NCI-H1930 (cell line): ENCODE data around the gene DNAH11.

Experiments used
- DNase-seq, 2 experiments: peaks; one replicate each; lab custom pipeline; 2025; lab: John Stamatoyannopoulos, UW

The DNAH11 gene

DNA sequence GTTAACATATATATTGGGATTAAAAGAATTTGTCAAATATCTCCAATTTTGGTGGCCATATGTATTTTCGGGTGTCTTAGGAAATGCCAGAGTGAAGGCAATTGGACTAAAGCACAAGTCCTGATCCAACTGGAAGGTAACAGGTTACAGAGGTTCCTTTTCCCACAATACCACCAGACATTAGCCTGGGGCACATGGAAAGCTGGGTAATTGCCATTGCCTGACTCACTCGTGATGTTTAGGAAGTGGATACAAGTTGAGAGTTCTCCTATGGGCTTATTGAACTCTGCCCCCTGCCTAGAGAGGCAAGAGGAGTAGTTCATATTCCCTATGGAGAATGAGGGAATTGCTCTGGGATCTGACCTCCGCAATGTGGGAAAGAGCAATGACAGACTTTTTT lies 5.7 kb downstream of the DNAH11 start:
- DNase-seq: no peak

DNA sequence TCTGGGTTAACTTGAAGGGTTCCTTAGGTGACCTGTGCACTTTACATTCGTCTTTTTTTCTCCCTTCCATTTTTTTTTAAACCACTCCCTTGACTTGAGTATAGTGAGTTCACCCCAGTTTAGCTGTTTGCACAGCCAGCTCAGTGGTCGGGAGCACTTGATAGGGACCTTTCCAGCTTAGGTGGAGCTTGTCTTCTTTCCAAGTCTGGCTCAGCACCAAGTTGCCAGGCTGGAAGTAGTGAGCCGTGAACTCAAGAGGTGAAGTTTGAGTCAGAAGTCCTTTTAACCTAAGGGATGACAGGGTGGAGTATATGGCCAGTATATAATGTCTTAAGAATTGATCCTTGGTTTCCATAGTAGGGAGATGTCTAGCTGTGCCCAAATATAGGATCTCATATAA lies 7.2 kb downstream of the DNAH11 start:
- no peak for DNase-seq

DNA sequence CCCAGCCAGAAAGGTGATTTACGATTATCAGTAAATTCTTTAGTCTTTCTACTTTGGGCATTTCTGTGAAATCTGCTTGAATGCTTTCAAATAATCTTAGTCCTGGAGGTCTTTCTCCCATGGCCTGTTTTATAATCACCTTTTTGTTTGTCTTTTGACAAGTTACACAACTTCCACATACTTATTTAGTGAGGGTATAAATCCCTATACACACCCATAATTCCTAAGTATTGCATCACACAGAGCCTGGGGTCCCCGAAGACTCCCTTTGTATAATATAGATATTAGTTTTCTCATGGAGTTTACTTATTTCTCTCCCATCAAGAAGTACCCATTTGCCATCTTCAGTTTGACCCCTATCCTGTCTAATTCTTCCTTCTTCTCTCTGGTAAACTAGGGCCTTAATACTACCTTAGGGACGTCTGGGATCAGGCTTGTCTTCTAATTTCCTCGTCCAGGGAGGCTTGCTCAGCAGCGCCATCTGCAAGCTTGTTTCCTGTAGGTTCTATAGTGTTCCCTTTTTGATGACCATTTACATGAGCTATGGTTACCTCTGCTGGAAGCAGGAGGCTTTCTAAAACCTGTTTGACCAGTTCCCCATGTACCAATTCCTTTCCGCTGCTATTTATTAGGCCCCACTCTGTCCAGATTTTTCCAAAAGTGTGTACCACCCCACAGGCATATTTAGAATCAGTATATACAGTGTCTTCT lies 8.1 kb downstream of the DNAH11 start:
- no peak for DNase-seq

DNA sequence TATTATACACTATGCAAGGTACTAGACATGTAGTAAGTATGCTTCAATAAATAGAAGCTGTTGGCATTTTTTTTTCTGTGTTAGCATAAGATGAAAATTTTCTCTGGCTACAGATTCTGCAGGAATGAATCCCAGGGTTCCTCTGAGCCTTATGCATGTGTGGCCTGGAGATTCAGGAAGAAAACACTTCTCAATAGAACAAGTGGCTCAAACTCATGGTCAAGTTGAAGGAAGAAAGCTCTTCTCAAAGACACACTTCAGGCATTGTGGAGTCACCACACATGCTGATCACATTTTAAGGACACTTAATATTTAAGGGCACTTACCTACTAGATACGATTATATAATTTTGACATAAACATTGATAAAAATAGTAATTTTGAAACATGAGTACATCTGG lies 19.5 kb downstream of the DNAH11 start:
- DNase-seq: no peak

DNA sequence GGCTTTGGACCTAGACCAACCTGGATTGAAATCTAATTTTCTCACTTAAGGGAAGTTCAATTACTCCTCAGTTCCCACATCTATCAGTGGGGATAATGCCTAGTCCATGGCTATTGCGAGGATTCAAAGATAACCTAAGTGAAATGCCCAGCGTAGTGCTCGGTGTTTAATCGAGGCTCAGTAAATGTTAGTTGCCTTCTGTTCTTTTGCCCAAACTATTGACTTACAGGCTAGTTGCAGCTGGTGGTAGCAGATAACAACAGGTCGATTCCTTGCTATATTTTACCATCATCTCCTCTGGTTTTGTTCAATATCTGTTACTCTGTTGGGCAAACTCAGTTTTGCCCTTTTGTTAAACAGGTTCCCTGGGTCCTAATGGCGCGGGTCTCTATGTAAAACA lies 22.8 kb downstream of the DNAH11 start:
- no peak for DNase-seq

DNA sequence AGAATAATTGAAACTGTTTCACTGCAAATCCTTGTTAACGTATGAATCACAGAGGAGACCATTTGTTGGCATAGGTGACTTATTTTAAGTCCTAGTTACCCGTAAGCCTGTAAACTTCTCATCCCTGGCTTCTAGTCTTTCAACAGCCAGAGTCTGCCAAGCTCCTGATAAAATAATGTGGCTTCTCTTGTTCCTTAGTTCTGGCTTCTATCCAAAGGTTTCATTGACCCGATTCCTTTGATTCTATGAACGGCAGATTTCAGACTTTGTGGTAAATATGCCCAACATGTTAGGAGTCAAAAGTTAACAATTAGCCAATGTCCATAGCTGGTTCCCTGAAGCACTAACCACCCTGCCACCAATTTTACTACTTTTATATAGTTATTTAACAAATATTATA lies 23.3 kb downstream of the DNAH11 start:
- DNase-seq: no peak

DNA sequence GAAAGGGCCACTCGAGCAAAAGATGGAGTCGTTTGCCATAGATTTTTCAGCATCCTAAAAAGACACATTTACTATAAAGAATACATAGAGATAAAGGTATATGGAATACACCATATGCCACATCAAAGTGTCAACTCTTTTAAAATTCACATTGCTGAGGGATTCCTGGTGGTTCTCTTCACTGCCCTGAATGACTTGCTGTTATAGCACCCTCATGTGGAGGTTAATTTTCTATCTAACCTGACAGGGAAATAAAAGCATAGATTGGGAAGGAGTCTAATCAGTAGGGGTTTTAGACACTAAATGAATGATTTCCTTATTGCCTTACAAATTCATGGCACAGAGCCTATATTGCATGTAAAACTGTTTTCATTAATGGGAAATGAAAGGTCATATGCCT lies 25.9 kb downstream of the DNAH11 start:
- no peak for DNase-seq

DNA sequence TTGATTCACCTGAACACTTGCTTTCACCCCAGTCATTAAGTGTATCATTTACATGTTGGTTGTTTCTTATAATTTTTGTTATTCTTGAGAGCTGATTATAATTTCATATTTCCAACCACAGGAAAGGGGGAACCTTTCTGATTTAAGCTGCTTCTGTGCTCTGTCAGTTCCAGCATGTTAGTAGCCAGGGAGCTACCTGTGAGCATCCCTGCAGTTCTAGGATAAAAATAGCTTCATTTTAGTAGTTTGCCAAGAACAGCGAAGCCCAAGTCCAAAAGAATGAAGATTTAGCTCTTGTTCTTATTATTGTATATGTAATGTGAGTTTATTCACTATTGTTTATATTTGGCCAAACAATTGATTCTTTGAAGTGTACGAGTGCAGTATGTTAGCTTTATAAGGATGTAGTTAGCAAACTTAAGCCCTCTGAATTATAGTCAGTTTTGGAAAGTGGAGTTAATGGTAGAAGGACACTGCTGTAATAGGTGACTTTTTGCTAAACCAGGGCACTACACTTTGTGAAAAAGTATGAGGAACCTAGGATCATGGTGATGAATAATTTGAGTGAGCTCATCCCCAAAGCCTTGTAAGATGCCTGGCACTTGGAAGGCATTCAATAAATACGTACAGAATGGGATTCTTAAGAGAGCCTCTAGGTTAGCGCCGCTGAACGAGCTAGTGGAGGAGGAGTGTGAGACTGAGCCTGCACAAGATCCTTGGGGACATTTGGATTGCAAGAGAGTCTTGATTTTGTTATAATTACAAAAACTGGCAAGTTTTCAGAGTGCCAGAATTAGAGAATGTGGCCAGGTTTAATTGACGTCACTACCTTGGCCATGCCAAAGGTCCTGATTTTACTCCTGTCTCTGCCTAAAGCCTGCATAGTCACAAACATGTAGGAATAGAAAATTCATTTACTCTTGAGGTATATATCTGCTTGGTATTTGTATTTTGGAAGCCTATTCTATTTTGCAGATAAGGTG lies 29.8 kb downstream of the DNAH11 start:
- DNase-seq: no peak

DNA sequence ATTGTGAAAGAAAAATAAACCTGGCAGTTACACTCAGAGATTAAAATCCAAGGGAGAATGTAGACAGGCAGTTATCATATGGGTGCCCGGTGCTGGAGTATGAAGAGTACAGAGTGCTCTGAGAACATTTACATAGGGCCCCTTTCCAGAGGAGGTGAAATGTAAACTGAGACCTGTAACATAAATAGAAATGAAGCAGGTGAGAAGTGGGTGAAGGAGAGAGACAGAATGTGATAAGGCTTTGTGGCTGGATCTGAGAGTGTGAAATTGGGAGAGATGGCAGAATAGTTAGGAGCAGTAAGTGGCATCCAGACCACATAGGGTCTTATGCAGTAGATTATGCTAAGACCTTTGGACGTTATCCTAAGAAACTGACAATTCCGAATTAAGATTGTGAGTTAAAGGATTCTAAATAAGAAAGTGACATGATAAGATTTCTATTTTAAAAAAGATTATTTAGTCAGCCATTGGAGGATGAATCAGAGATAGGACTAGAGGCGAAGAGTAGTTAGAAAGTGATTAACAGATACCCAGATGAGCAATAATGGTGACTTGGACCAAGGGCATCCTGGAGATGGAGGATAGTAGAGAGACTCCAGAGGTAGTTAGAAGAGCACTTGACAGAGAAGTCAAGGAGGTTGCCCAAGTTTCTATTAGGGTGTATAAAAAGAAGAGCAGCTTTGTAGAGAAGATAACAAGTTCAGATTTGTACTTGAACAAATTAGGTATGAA lies 36.7 kb downstream of the DNAH11 start:
- no peak for DNase-seq

DNA sequence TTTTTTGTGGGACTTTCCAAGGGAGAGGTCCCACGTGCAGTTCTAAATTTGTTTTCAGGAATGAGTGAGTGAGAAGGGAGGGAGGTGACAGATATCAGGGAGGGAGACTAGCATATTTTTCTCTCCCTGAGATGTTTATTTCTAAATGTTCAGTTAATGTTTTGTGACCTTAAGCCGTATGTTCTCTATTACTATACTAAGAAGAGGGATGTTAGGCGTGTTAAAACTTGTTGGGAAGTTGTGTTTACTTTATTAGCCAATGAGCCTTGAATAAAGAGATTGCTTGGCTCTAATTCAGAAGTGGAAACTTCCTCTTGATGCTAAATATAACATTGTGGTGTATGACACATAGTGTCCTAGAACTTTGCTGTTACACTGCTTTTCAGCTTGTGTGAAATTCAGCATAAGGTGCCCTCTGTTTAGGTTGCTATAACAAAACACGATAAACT lies 37.3 kb downstream of the DNAH11 start:
- no peak for DNase-seq

DNA sequence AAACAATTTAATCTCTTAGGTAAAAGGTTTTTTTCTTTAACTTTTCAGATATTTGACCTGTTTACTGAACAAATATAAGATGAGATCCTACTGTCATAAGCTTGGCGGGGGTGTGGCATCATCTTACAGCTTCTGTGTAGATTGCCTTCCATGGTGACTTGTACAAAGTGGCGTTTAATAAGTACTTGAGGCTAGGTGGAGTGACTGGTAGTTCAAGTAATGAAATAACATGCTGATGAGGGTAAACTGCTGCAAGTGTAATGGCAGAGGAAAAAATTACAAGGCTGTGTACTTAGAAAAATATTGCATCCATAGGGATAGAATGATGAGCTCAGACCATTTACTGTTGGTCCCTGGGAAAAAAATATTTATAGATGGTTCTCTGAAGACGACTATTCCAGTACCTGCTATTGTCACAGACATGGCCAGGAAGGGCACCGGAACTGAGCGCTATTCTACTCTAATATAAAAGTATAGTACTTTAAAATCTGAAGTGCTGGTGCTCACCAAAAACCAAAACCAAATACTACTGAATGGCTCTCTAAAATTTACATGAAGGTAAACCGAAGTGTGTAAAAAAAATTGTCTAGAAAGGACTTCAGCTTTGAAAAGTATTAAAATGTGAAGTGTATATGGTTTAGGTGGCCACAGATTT lies 42.4 kb downstream of the DNAH11 start:
- DNase-seq: no peak

DNA sequence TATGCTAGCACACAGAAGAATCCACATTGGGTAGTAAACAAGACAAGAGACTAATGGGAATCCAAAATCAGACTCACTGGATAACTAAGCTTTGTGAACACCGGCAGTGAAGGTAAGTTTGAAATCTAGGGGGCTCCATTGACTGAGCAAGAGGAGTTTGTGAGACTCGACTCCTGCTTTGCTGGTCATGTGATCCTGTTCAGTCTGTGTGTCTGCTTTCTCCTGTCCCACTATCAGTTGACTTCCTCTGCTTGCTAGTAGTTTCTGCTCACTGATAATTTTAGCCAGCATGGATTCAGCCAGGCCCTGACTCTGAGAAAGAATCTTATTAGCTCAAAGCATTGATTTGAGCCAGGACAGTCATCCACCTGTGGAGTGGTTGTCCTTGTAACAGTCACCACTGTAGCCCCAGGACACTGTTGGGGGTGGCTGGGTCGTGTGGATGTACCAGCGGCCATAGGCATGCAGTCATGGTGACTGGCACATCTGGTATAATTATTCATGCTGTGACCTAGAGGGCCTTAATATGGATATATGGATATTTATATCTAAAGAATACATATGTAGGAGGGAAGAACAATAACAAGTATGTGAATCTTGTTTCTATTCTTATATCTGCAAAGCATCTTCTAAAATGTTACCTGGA lies 44.4 kb downstream of the DNAH11 start:
- DNase-seq: no peak

DNA sequence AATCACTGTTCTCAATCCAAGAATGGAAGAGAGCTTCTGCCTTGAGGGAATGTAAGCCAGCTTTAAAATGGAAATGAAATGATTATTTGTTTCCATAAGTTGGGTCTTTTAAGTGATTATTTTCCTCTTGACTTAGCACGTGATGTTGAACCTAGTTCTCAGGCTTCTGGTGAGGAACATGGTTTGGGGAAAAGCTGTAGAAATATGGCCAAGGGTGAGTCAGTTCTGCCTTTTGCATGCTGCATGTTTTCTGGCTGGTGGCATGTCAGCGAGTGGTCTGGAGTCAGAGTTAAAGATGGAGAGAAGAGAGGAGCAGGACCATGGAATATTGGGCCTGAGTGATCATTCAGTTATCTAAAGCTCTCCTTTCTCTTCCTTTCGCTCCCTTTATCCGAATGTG lies 54.0 kb downstream of the DNAH11 start:
- DNase-seq: no peak

DNA sequence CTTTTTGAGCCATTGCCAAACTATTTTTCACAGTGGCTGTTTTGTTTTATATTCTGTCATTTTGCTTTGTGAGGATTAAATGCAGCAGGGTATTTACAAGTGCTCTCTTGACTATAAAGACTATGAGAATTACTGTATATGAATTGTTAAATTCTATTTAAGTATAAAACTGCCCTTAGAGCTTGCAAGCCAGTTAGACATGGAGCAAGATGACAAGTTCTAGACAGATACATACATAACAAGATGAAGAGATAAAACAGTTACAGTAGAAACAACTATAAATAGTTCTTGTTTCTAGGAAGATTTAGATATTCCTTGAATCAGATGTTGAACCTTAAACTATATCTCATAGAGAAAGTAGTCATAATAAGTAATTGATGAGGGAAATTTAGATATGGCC lies 60.6 kb downstream of the DNAH11 start:
- no peak for DNase-seq

DNA sequence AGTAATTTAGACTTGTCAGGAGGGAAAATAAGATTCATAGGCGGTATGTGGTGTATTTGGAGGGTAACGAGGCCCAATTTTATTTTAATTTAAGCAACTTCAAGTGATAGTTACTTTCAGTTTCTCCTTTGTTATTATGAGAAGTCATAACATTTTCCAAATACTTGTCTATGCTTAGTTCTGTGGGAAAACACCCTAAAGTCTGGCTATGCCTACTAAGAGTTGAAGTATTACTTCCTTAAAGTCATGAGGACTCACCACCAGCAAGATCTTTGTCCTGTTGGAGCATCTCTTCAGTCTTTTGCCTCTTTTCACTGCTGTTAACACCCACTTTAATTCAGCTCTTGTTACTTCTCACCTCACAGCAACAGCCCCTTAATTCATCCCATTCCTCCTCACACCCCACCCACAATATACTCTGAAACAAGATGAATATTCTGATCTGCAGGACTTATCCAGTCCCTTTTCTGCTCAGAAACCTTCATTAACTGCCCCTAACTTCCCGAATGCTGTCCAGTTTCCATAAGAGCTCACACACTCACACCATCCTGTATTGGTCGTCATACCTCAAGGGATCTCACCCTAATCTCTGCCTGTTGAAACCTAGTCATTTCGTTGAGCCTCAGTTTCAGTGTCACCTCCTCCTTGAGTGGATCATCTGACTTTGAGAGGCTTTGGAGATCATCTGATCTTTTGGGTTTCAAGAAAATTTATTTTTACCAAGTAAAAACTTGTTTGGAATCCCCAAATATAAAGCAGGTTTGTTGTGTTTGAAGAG lies 61.3 kb downstream of the DNAH11 start:
- DNase-seq: no peak

DNA sequence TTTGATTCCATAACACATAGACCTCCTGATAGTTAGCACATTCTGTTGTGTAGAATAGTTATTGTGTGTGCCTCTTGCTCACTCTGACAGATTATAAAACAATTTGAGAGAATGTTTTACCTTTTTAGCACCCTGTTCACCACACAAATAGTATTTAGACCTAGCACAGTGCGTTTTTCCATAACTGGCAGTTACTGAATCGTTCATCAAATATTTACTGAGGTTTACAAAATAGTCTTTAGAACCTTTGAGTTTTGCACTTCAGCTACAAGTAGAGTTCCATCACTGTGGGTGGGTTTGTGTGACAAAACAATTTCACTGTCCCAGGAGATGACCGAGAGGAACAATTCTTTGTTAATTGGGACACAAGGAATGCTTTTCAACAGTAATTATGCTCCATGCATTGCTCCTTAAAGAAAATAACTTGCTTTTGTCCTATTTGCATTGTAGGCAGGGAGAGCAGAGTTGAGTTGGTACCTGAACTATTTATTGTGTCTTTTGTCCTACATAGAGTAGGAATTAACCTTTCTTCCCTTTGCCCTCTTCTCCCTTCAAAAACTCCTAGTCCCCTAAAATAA lies 62.3 kb downstream of the DNAH11 start:
- DNase-seq: no peak

DNA sequence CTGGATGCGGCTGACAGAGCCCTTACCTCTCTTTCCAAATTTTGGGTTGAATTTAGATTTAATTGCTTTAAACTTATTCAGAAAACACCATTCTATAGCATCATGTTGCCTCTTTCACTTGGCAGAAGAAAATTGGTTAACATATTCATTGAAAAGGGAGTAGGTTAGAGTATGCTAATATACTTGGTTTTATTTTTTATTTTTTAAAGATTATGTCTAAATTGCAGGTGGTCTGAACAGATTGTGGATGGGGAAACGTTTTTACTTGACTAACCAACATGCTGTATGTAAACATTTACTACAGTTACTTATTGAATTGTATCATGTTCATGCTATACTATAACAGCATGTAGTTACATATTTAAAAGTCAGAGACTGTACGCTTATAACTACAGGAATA lies 65.6 kb downstream of the DNAH11 start:
- no peak for DNase-seq

DNA sequence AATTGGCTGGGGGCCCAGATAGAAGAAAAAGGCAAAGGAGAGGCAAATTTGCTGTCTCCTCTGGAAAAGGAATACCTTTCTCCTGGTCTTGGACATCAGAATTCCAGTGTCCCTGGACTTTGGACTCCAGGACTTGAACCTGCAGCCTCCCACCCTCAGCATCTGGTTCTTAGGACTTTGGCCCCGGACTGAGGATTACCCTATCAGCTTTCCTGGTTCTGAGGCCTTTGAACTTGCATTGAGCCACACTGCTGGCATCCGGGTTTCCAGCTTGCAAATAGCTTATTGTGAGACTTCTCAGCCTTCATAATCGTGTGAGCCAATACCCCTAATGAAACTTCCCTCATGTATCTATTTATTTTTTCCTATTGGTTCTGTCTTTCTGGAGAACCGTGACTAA lies 68.3 kb downstream of the DNAH11 start:
- no peak for DNase-seq

DNA sequence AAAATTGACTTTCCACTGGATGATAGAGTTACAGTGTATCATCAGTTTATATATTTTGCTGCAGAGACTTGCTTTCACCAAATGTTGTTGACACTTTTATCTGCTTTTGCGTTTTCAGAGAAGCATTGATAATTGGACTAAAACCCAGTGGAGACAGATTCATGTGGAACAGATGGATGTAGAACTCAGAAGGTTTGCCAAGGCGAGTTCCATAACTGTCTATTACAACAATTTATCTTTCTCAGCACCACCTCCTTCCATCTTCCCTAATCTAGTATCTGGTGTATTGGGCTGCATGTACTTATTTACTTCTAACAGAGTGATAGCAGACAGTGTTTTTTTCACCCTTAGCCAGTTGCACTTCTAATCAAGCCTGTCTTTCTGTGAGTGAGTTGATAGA lies 73.3 kb downstream of the DNAH11 start:
- no peak for DNase-seq

DNA sequence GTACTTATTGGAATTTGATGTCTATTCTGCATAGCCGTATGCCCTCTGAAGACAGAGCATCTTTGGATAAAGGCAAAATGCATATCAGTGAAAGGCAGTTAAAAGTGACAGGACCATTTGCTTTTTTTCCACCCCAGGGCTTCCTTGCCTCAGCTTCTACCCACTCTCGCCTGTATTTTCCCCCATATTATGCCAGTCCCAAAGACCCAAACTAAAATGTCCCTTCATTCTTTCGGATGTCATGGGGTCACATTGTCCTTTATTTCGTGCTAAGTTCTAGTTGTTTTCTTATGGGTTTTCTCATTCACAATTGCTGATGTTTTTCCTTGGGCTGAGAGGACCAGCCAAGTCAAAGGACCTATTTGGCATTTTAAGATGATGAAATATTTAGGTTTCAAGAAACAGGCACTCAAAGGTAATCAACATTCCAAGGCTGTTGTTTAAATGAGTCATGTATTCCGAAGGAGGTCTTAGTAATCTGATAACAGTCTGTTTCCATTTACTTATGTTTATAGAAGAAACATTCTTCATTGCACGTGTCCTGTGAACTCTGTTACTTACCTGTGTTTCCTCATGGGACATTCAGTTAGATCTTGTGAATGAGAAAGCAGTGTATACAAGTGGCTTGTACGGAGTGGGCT lies 74.1 kb downstream of the DNAH11 start:
- DNase-seq: no peak
